ENCODE data around the gene CCDC146. TPM values are rescaled to one million over a fixed set of nuclear protein-coding genes. Genes with fewer than 3 reads are reported as not detected.

CCDC146 gene
- total and polyA plus RNA-seq, 9 of the 15 experiments (the other 6 are each of a cell fraction or from before 2014, with no cell fraction given), result 0.10 to 0.98 (median 0.26) TPM; not detected in 1

GRCh38 chr7:77238703-77239136 lies 116.3 kb downstream of the CCDC146 start (continued):
- TF ChIP-seq CHD7 (IDR thresholded peaks at IDR 0.05; ENCODE audit: low read depth, low read length) (no peak), HDAC8 (tag; IDR thresholded peaks at IDR 0.05) (no peak), NRF1 (conservative IDR thresholded peaks at IDR 0.05 in 1 of 2, IDR thresholded peaks at IDR 0.05 in 1 of 2) (no peak), ZNF184 (CRISPR knock-in tag; IDR thresholded peaks at IDR 0.05) (no peak), CBFA2T3 (IDR thresholded peaks at IDR 0.05) (no peak), CHCHD3 (CRISPR knock-in tag; IDR thresholded peaks at IDR 0.05) (no peak), PCBP1 (IDR thresholded peaks at IDR 0.05; ENCODE audit: low read depth, low read length, poor library complexity, severe bottlenecking) (no peak), ZHX1 (conservative IDR thresholded peaks at IDR 0.05; ENCODE audit: low read length) (no peak), SAP30 (IDR thresholded peaks at IDR 0.05; ENCODE audit: borderline replicate concordance, insufficient read depth, low read depth, low read length, poor library complexity, severe bottlenecking) (no peak), ZNF512 (tag; IDR thresholded peaks at IDR 0.05) (no peak), NR3C1 (CRISPR knock-in tag; IDR thresholded peaks at IDR 0.05) (no peak), CREB1 (IDR thresholded peaks at IDR 0.05) (no peak), CREB1 (CRISPR knock-in tag; IDR thresholded peaks at IDR 0.05) (no peak), ZNF212 (CRISPR knock-in tag; IDR thresholded peaks at IDR 0.05) (no peak)

Data from K562 (cell line).